Pancreas (tissue), 10 donors: ENCODE data around the gene FBXO10. TPM values are rescaled to one million over a fixed set of nuclear protein-coding genes. Genes with fewer than 3 reads are reported as not detected.

Experiments used
- ATAC-seq, 4 donors: fragments of 200-7000 bp; cut with Tn5 transposase; one replicate each; pipeline versions ENCODE4 v1.8.0 to v1.9.1; 2020; ENCODE audit warnings: mild to moderate bottlenecking in 4 of 4, moderate library complexity in 4 of 4
- DNase-seq, 6 donors: peaks; one replicate each; pipeline ENCODE4 v3.0.0-alpha.2; 2020
- FAIRE-seq: peaks from 2 replicates; lab custom pipeline; 2012; peaks lifted over from hg19 to GRCh38; lab: Jason Lieb, UNC
- H3K27ac ChIP-seq, 4 donors: fragments of 200-600 bp; sonication (generic); 1 replicate in 3 of 4; 2 replicates in 1 of 4; pipeline versions ENCODE4 v1.5.0 to v1.8.0; 2020
- H3K27me3 ChIP-seq, 4 donors: fragments of 200-600 bp; one replicate each; pipeline ENCODE4 v1.8.0; 2021
- H3K36me3 ChIP-seq, 3 donors: fragments of 200-600 bp; sonication (generic) in 1 of 3; one replicate each; pipeline versions ENCODE4 v1.5.0 to v1.8.0; 2020 to 2021
- H3K4me1 ChIP-seq, 3 donors: fragments of 200-600 bp; one replicate each; pipeline ENCODE4 v1.8.0; 2021
- H3K4me3 ChIP-seq, 4 donors: fragments of 200-600 bp; sonication (generic) in 2 of 4; one replicate each; pipeline versions ENCODE4 v1.5.0 to v1.8.0; 2020 to 2021
- H3K9me3 ChIP-seq, 4 donors: fragments of 200-600 bp; one replicate each; pipeline ENCODE4 v1.8.0; 2021
- CTCF ChIP-seq, 4 donors: fragments of 200-600 bp; sonication (generic) in 3 of 4; IDR thresholded peaks; one replicate each; pipeline versions ENCODE4 v1.5.0 to v1.8.0; 2021; ENCODE audit warnings: antibody characterized with exemption in 4 of 4
- WGBS, 2 donors: extraction: QIAGEN DNeasy Blood & Tissue Kit; methylation state at CpG; one replicate each; pipeline ENCODE4 v1.1.7; 2013; 5-methylcytosine and 5-hydroxymethylcytosine counted together
- intact Hi-C, 3 donors: fragments of 100-400 bp; cut with DNase I; formaldehyde crosslinking; loops; one replicate each; pipeline versions ENCODE4 v1.11.1 to v1.14.2; 2022
- polyA plus RNA-seq, 2 donors: library from polyadenylated mRNA; stranded (reverse); fragments of 200-250 nt; gene quantifications; one replicate each; pipeline ENCODE4 v1.2.3, GENCODE V29; 2013
- total RNA-seq, 6 donors: library from RNA; stranded (reverse); fragmentation: NEBNext Ultra II Directional in 4 of 6; extraction: Animal tissue kit (Norgen Biotek cat#: 25700) in 4 of 6; gene quantifications; one replicate each; pipeline versions ENCODE4 v1.2.1 to v1.2.4, GENCODE V29; 2021 to 2023
- donor health status: healthy with polysubstance abuse.
- donor health status: DM: no; HTN: no; CAD: no; lungs with moderate emphysema.
- donor health status: DM: no; HTN: no; CAD: no.
- donor health status: control.
- donor health status: control.
- donor health status: Bipolar disorder and iron deficiency.
- donor health status: DM: yes; HTN: yes; CAD: no.
- donor health status: DM: no; HTN: no; CAD: no.
- donor health status: DM: no; HTN: no; CAD: no.
- donor health status: DM: yes; HTN: yes; CAD: no.

FBXO10 gene
- total and polyA plus RNA-seq, 8 donors = 3.9 to 7.9 (median 6.1) TPM

- FAIRE-seq = no peak
- Histone ChIP-seq H3K36me3 (peaks cover 0 to 4% (median 0%) of the 10 kb centered on the region in 3 donors), H3K4me3 (no peak overlapping the region), H3K9me3 (no peaks in the 10 kb centered on the region), H3K27me3 (no peaks in the 10 kb centered on the region), H3K4me1 (peaks cover 0 to 7% (median 5%) of the 10 kb centered on the region in 3 donors), H3K27ac (peak overlapping the region in 3 of 4 donors; percentile 20 to 33 (median 27))
- 36 to 40% methylated on average over 7 of the region's 7 CpGs for WGBS, 2 donors
- intact Hi-C loops = no loop called here
- peak; percentile 82 to 97 (median 93) for ATAC-seq
- peak in 3 of 6 donors; percentile 39 to 55 (median 55) for DNase-seq
- TF ChIP-seq CTCF (IDR thresholded peaks at IDR 0.05) = no peak
Measured at GRCh38 chr9:37534412-37534811, 41.8 kb downstream of the FBXO10 start.

GRCh38 chr9:37531699-37532098 is 44.5 kb downstream of the FBXO10 start:
- 93 to 95% methylated on average over 13 of the region's 13 CpGs for WGBS, 2 donors
- ATAC-seq (no peak), DNase-seq (no peak), FAIRE-seq (no peak)
- TF ChIP-seq CTCF (IDR thresholded peaks at IDR 0.05) = no peak
- peaks cover 0 to 7% (median 5%) of the 10 kb centered on the region in 3 donors for H3K4me1 ChIP-seq
- H3K27ac ChIP-seq = no peak overlapping the region
- no peaks in the 10 kb centered on the region for H3K27me3 ChIP-seq
- H3K4me3 ChIP-seq = no peak overlapping the region
- intact Hi-C loops = no loop called here
- H3K9me3 ChIP-seq = no peaks in the 10 kb centered on the region
- peaks cover 0 to 6% (median 0%) of the 10 kb centered on the region in 3 donors for H3K36me3 ChIP-seq

GRCh38 chr9:37528652-37529471 is 47.3 kb downstream of the FBXO10 start:
- no peak overlapping the region for H3K27ac ChIP-seq
- ATAC-seq = peak in 1 of 4 donors; percentile 25
- H3K4me1 ChIP-seq = peaks cover 0 to 2% (median under 1%) of the 10 kb centered on the region in 3 donors
- H3K27me3 ChIP-seq = no peaks in the 10 kb centered on the region
- FAIRE-seq = no peak
- no peaks in the 10 kb centered on the region for H3K9me3 ChIP-seq
- intact Hi-C loops = no loop called here
- TF ChIP-seq CTCF (IDR thresholded peaks at IDR 0.05) = no peak
- WGBS, 2 donors = 92 to 94% methylated on average over 18 of the region's 18 CpGs
- no peak for DNase-seq
- no peak overlapping the region for H3K4me3 ChIP-seq
- peaks cover 0 to 24% (median 0%) of the 10 kb centered on the region in 3 donors for H3K36me3 ChIP-seq

- 95 to 96% methylated on average over 6 of the region's 6 CpGs for WGBS, 2 donors
- intact Hi-C loops = no loop called here
- ATAC-seq (no peak), DNase-seq (peak in 1 of 6 donors; percentile 7), FAIRE-seq (no peak)
- H3K27me3 ChIP-seq = no peaks in the 10 kb centered on the region
- TF ChIP-seq CTCF (IDR thresholded peaks at IDR 0.05) = no peak
- peaks cover 0 to 42% (median 0%) of the 10 kb centered on the region in 3 donors for H3K36me3 ChIP-seq
- H3K4me1 ChIP-seq = no peaks in the 10 kb centered on the region
- no peak overlapping the region for H3K27ac ChIP-seq
- no peaks in the 10 kb centered on the region for H3K9me3 ChIP-seq
- no peak overlapping the region for H3K4me3 ChIP-seq
Measured at GRCh38 chr9:37523916-37524315, 52.3 kb downstream of the FBXO10 start.

GRCh38 chr9:37522971-37523370 is 53.2 kb downstream of the FBXO10 start:
- WGBS, 2 donors = 69 to 73% methylated on average over 2 of the region's 2 CpGs
- FAIRE-seq (no peak), DNase-seq (peak in 1 of 6 donors; percentile 4), ATAC-seq (no peak)
- no peak for TF ChIP-seq CTCF (IDR thresholded peaks at IDR 0.05)
- peaks cover 0 to 40% (median 0%) of the 10 kb centered on the region in 3 donors for H3K36me3 ChIP-seq
- H3K4me3 ChIP-seq = no peak overlapping the region
- H3K9me3 ChIP-seq = no peaks in the 10 kb centered on the region
- H3K27ac ChIP-seq = no peak overlapping the region
- no peaks in the 10 kb centered on the region for H3K4me1 ChIP-seq
- intact Hi-C loops = no loop called here
- H3K27me3 ChIP-seq = no peaks in the 10 kb centered on the region
